ENCODE measurements around the gene TM4SF18.
A peak's percentile ranks its signal among the peaks of the same experiment; 100 is the strongest.
"Not testable (repeated sequence)": the region's sequence is repeated elsewhere in the genome, so short reads cannot be mapped to it uniquely, and the experiment has no call there.

The TM4SF18 gene, protein sequence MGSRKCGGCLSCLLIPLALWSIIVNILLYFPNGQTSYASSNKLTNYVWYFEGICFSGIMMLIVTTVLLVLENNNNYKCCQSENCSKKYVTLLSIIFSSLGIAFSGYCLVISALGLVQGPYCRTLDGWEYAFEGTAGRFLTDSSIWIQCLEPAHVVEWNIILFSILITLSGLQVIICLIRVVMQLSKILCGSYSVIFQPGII

DNA sequence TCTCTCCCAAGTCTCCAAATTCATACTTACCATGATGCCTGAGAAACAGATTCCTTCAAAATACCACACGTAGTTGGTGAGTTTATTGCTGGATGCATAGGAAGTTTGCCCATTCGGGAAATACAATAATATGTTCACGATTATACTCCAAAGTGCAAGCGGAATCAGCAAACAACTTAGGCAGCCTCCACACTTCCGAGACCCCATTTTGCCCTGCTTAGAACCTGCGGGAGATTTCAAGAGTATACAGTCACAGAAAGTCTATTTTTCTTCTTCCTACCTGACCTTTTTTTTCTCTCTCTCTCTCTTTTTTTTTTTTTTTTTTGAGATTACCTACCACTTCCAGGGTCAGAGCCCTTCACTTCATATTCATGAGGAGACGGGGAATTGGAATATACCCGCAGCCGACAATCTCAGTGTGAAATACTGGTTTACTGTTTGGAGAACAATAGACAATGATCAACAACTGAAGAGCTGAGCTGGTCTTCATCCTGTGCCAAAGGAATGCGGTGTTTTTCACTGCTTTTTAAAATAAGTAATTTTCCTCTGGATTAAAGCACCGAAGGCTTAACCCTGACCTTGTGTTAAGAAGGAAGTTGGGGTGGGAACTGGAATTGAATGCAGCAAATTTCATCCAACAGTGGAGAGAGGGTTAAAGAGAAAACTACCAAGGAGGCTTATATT, at the start of gene TM4SF18:
TSS of gene TM4SF18 (minus strand) at position 461 of the 684 bp plus-strand sequence. CDS start at position 207, 254 bp downstream.
- TF ChIP-seq, protein P1, sequence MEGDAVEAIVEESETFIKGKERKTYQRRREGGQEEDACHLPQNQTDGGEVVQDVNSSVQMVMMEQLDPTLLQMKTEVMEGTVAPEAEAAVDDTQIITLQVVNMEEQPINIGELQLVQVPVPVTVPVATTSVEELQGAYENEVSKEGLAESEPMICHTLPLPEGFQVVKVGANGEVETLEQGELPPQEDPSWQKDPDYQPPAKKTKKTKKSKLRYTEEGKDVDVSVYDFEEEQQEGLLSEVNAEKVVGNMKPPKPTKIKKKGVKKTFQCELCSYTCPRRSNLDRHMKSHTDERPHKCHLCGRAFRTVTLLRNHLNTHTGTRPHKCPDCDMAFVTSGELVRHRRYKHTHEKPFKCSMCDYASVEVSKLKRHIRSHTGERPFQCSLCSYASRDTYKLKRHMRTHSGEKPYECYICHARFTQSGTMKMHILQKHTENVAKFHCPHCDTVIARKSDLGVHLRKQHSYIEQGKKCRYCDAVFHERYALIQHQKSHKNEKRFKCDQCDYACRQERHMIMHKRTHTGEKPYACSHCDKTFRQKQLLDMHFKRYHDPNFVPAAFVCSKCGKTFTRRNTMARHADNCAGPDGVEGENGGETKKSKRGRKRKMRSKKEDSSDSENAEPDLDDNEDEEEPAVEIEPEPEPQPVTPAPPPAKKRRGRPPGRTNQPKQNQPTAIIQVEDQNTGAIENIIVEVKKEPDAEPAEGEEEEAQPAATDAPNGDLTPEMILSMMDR (conservative IDR thresholded peaks at IDR 0.05; ENCODE audit: control insufficient read depth, insufficient read depth, low read depth, low read length) = no peak
- no peak within 1 kb of the TSS for H3K4me3 ChIP-seq (ENCODE audit: control insufficient read depth, low read depth, low read length)
- DNase-seq (ENCODE audit: low read depth) = no peak

- TF ChIP-seq, protein P1 (conservative IDR thresholded peaks at IDR 0.05; ENCODE audit: control insufficient read depth, insufficient read depth, low read depth, low read length) = no peak
- H3K4me3 ChIP-seq (ENCODE audit: control insufficient read depth, low read depth, low read length) = no peak overlapping the region
- no peak for DNase-seq (ENCODE audit: low read depth)
Observed at GRCh38 chr3:149382518-149382917, 49.1 kb upstream of the TM4SF18 start.

- DNase-seq (ENCODE audit: low read depth) = peak; percentile 90
- H3K4me3 ChIP-seq (ENCODE audit: control insufficient read depth, low read depth, low read length) = no peak overlapping the region
- TF ChIP-seq, protein P1 (conservative IDR thresholded peaks at IDR 0.05; ENCODE audit: control insufficient read depth, insufficient read depth, low read depth, low read length) = no peak
Observed at GRCh38 chr3:149382101-149382467, 48.6 kb upstream of the TM4SF18 start.

DNA sequence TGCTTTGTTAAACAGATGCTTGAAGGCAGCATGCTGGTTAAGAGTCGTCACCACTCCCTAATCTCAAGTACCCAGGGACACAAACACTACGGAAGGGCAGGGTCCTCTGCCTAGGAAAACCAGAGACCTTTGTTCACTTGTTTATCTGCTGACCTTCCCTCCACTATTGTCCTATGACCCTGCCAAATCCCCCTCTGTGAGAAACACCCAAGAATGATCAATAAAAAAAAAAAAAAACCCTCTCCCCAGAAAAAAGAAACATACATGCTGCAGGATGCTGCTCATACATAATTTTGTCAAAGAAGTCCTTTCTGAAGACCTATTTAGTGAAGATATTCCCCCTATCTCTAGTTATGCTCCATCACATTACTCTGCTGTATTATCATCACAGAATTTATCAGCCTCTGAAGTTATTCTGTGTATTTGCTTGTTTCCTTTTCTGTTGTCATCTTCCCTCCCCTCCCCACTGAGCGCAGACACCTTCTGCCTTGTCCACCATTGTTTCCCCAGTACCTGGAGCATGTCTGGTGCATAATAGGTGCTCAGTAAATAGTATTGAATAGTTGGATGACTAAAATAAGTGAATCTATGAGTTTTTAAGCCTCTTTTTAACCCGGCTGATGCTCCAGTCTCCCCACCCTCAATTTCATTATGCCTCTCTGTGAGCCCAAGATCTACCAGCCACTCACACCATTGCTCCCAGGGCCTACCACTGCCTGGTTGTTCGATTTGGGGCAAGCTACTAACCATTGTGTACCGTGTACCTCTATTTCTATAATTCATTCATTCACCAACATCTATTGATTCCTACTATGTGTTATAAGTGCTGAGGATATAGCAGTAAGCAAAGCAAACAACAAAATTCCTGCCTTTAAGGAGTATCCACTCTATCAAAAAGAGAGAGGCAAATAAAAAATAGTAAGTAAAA, 48.0 kb upstream of the TM4SF18 start:
- no peak overlapping the region for H3K4me3 ChIP-seq (ENCODE audit: control insufficient read depth, low read depth, low read length)
- DNase-seq (ENCODE audit: low read depth) = no peak
- TF ChIP-seq, protein P1 (conservative IDR thresholded peaks at IDR 0.05; ENCODE audit: control insufficient read depth, insufficient read depth, low read depth, low read length) = no peak

GRCh38 chr3:149380220-149380619, 46.8 kb upstream of the TM4SF18 start:
- DNase-seq (ENCODE audit: low read depth); H3K4me3 ChIP-seq (ENCODE audit: control insufficient read depth, low read depth, low read length): not testable (repeated sequence)

GRCh38 chr3:149378478-149379309, 45.3 kb upstream of the TM4SF18 start:
- no peak overlapping the region for H3K4me3 ChIP-seq (ENCODE audit: control insufficient read depth, low read depth, low read length)
- TF ChIP-seq, protein P1 (conservative IDR thresholded peaks at IDR 0.05; ENCODE audit: control insufficient read depth, insufficient read depth, low read depth, low read length) = no peak
- DNase-seq (ENCODE audit: low read depth) = no peak

Measured in fibroblast of mammary gland (primary cell).